GM21825 (cell line): ENCODE data around the gene TRPM6.
"Not testable (repeated sequence)": the region's sequence is repeated elsewhere in the genome, so short reads cannot be mapped to it uniquely, and the experiment has no call there.

Experiments used
- ATAC-seq: cut with Tn5 transposase; IDR thresholded peaks from one replicate; pipeline ENCODE4 v1.9.1; 2021; ENCODE audit warnings: mild to moderate bottlenecking, moderate library complexity; ENCODE audit not compliant: unreplicated experiment

TRPM6 gene

DNA sequence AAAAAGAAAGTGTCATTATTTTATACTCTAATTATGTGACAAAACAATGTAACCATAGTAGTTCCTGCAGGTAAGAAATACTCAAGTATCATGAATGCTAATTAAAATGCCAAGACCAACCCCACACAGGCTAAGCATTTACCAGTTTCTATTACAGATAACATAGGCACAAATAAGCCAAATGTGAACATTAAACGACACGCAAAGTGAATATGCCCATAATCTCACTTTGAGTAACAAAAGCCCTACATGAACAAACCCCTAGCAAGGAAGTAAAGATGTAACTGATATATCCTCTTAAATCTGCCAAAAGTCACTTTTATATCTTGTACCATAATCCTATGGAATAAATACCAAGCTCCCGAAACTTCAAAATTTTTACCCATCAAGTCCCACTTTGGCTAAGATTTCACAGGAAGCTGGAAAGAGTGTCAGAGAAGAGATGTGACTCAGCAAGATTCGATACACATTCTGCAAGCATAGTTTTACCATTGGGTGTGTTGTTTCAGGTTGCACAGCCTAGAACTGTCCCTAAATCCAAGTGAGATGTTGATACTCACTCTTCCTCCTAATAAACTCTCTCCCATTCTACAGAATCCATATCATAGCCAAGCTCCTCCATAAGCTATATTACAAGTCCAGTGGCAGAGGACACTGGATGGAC is 28.8 kb downstream of the TRPM6 start:
- no peak for ATAC-seq

DNA sequence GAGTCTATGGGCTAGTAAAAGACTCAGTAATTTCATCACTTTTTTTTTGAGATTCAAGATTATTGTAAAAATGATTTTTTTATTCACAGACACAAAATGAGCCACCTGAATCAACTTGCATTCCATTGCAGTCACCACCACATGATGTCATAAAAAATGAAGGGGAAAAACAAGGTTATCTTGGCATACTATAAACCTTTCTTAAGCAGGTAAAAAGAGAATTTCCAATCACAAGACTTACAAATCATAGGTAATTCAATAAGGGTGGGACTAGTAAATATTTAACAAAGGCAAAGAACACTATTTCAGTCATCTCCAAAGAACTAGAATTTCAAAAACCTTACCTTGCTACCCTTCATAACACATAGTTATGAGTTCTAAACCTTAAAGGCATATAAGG is 30.7 kb downstream of the TRPM6 start:
- no peak for ATAC-seq

DNA sequence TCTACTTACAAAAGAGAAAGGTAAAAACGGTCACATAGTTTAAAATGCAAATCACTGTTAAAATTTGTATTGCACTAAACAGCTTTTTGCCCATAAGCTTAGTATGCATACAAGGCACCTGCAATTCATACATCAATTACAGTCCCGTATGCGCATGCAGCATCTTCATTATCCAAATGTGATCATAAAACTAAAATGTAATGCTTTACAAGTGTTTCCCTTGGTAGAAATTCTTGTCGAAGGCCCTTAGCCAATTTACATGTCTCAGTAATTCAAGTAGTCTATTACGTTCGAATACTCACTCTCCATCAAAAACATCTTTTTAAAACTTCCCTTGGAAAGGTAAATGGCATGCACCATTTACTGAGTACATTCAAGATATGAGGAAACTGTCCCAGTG is 32.6 kb downstream of the TRPM6 start:
- no peak for ATAC-seq

- ATAC-seq = not testable (repeated sequence)
These were observed 34.7 kb downstream of the TRPM6 start for GRCh38 chr9:74853024-74853423.

DNA sequence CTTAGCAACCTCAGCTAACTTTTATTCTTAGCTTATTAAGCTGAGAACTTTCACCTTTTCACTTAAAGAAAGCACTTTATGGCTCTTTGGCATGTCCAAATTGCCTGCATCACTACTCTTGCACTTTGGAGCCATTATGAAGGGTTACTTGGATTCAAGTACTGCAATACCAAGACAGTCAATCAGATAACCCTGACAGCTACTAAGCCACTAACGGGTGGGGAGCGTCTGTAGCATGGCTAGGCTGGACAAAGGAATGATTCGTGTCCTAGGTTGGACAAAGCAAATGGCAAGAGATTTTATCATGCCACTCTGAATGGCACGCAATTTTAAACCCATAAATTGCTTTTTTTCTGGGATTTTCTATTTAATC is 39.6 kb downstream of the TRPM6 start:
- ATAC-seq = no peak

DNA sequence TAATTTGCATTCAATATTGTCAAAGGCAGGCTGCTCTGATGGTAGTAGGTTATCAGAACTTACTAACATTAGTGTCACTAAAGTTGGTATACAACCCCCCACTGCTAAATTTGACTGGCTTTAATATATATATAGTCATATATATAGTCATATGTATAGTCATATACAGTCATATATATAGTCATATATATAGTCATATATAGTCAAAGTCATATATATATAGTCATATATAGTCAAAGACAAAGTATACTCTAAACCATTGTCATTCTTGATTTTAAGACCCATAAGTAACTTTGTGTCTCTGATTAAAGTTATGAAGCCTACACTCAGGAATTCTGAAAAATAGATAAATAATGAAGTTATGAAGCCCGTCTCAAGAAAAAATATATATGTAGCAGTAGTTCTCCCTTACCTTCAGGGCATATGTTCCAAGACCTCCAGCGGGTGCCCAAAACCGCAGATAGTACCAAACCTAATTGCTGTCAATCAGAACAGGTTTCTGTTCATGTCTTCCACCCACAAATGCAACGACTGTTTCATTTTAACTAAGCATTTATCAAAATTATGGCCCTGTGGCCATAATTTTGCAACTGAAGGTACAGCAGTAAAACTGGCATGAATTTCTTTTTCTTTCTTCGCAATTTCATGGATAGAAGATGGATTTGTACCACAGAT is 40.1 kb downstream of the TRPM6 start:
- ATAC-seq = no peak

- no peak for ATAC-seq
These were observed 41.0 kb downstream of the TRPM6 start for GRCh38 chr9:74846766-74847165.

- no peak for ATAC-seq
These were observed 49.4 kb downstream of the TRPM6 start for GRCh38 chr9:74838351-74838750.

DNA sequence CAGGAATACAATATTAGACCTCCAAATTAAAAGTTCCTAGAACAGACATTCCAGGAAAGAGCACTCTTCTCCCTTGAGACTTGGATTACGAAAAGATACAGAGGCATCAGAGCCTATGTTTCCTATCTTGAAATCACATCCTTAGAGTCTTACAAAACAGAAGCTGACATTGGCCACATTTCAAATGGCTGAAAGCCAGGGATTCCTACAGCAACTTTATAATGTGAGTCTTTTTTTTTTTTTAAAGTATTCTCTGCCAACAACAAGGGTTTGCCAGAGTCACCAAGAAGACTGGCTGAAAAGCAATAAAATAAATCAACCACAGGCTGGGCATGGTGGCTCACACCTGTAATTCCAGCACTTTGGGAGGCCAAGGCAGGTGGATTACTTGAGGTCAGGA is 63.1 kb downstream of the TRPM6 start:
- no peak for ATAC-seq

GRCh38 chr9:74821636-74822035 is 66.1 kb downstream of the TRPM6 start:
- ATAC-seq = no peak

GRCh38 chr9:74817816-74818215 is 69.9 kb downstream of the TRPM6 start:
- no peak for ATAC-seq

- no peak for ATAC-seq
These were observed 70.4 kb downstream of the TRPM6 start for GRCh38 chr9:74817281-74817810.

DNA sequence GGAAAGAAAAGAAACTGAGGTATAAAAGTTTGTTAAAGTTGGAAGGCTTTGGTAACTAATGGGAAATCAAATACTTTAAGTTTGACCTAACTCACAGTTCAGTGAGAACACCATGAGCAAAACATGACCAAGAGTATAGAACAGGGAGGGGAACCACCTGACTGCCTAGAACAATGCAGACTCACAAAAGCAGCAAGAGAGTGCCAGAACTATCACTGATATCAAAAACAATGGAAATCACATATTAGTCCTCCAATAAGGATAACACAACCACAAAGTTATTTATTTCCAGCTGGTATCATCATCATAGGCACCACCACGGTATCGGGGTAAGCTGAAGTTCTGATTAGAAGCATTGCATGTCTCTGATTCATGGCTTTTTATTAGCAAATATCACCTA is 77.5 kb downstream of the TRPM6 start:
- ATAC-seq = no peak

GRCh38 chr9:74804018-74804385 is 83.7 kb downstream of the TRPM6 start:
- no peak for ATAC-seq

GRCh38 chr9:74803376-74804017 is 84.2 kb downstream of the TRPM6 start:
- ATAC-seq = no peak

- no peak for ATAC-seq
These were observed 87.5 kb downstream of the TRPM6 start for GRCh38 chr9:74800226-74800625.

GRCh38 chr9:74795803-74796202 is 91.9 kb downstream of the TRPM6 start:
- no peak for ATAC-seq

DNA sequence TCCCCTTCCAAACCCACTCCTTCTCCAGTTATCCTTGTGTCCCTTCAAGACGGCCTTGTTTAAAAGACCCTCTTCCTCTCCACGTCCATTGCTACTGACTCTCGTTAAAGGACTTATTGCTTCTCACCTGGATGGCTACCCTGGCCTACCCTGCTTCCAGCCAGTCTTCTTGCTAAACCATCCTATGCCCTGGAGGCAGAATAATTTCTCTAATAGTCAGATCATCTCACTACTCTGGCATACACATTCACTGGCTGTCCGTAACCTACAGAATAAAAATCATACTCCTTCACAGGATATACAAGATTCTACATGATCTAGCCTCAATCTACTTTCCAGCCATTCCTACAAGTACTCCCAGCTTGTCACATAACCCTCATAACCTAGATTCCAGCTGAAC is 92.6 kb downstream of the TRPM6 start:
- no peak for ATAC-seq

GRCh38 chr9:74784506-74784905 is 103.2 kb downstream of the TRPM6 start:
- no peak for ATAC-seq

DNA sequence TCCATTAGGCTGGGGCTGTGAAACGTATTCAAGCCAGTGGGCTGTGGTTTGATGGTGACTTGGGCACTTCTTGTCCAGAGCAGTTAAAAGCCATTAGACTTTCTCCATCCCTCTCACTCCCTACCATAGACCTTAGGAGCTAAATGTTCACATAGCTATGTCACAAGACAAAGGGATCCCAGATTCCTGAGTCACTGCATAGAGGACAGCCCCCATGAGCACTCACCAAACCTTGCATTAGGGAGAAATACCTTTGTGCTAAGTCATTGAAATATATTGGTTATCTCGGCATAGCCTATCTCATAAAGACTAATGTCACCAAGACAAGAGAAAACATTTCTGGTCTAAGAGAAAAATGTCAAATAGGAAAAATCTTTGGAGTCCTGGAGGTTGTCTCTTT is 104.3 kb downstream of the TRPM6 start:
- no peak for ATAC-seq

DNA sequence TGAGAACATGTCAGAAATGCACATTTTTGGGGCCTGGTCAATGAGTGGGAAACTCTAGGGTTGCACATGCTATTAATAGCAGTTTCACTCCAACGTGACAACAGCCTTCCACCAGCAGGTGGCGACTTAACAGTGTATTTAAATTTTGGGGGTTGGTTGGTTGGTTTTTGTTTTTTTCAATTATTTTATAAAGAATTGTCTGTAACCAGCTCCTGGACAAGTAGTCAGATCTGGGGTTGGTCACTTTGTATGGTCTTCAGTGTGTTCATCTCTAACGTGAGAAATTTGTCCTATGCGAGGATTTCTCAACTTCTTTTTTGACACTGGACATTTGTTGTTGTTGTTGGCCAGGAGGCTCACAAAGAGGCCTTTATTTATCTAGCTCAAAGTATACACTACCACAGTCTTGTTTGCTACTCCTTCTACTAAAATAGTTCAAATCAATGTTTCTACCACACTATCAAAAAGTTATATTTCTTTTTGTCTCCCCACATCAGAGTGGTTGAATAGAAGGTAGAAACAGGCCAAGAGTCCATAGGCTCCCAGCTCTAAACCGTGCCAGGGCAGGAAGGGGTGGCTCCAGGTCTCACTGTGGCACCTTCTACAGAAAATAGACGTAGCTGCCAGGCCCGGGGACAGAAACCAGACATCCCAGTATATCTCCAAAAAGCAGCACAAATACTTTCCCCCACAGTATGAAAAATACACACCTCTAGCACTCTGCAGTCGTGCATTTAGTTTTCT is 110.4 kb downstream of the TRPM6 start:
- ATAC-seq = peak; percentile 52

DNA sequence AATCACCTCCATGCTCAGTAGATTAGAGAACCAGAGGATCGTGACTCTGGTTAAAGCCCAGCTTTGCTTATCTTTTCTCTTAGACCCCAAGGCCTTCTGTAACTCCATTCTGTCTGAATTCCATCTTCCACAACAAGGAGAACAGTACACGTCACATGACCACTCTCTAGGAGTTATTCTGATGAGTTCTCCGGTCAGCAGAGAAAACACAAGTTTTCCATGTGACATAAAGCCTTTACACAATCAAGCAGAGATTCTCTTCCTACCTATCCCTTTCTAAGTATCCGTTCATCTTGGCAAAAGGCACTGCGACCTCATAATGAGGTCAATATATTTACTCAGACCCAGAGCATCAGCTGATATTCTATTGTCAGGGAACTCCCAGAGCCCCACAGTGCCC is 112.3 kb downstream of the TRPM6 start:
- ATAC-seq = no peak
